Measurements from ENCODE around the gene SHMT1. TPM values are rescaled to one million over a fixed set of nuclear protein-coding genes. Genes with fewer than 3 reads are reported as not detected.
"Not testable (repeated sequence)": the region's sequence is repeated elsewhere in the genome, so short reads cannot be mapped to it uniquely, and the experiment has no call there.

SHMT1 gene
- total and polyA plus RNA-seq, 3 donors from 2014 or later = 36.4 to 48.1 (median 45.9) TPM

DNA sequence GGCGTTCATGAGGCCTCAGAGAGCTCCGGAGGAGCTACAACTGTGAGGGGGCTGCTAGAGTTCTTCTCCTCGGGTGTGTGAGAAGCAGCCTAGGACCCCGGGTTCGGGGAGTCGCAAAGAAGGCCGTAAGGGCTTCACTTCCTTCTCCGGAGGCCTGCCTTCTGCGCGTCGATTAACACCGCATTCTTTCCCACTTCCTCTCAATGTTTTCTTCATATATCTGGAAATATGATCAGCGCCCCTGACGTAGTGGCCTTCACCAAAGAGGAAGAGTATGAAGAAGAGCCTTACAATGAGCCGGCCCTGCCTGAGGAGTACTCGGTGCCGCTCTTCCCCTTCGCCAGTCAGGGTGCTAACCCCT is 47.8 kb downstream of the SHMT1 start:
- TF ChIP-seq, protein P1, sequence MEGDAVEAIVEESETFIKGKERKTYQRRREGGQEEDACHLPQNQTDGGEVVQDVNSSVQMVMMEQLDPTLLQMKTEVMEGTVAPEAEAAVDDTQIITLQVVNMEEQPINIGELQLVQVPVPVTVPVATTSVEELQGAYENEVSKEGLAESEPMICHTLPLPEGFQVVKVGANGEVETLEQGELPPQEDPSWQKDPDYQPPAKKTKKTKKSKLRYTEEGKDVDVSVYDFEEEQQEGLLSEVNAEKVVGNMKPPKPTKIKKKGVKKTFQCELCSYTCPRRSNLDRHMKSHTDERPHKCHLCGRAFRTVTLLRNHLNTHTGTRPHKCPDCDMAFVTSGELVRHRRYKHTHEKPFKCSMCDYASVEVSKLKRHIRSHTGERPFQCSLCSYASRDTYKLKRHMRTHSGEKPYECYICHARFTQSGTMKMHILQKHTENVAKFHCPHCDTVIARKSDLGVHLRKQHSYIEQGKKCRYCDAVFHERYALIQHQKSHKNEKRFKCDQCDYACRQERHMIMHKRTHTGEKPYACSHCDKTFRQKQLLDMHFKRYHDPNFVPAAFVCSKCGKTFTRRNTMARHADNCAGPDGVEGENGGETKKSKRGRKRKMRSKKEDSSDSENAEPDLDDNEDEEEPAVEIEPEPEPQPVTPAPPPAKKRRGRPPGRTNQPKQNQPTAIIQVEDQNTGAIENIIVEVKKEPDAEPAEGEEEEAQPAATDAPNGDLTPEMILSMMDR (IDR thresholded peaks at IDR 0.05) = no peak
- no peak for TF ChIP-seq POLR2A (IDR thresholded peaks at IDR 0.05)
- 5 to 6% methylated on average over 11 to 18 of the region's 18 CpGs for WGBS, 2 donors
- intact Hi-C loops (cut with DNase I; ENCODE audit: low total_unique reads) = no loop called here
- no peaks in the 10 kb centered on the region for H3K27me3 ChIP-seq
- H3K9me3 ChIP-seq = no peaks in the 10 kb centered on the region
- peak overlapping the region; percentile 73 to 92 for H3K4me3 ChIP-seq
- no peak for DNase-seq
- H3K36me3 ChIP-seq (ENCODE audit: low read depth, missing control alignments) = no peaks in the 10 kb centered on the region
- peak overlapping the region; percentile 85 to 86 for H3K27ac ChIP-seq
- peaks cover 56% of the 10 kb centered on the region for H3K4me1 ChIP-seq

DNA sequence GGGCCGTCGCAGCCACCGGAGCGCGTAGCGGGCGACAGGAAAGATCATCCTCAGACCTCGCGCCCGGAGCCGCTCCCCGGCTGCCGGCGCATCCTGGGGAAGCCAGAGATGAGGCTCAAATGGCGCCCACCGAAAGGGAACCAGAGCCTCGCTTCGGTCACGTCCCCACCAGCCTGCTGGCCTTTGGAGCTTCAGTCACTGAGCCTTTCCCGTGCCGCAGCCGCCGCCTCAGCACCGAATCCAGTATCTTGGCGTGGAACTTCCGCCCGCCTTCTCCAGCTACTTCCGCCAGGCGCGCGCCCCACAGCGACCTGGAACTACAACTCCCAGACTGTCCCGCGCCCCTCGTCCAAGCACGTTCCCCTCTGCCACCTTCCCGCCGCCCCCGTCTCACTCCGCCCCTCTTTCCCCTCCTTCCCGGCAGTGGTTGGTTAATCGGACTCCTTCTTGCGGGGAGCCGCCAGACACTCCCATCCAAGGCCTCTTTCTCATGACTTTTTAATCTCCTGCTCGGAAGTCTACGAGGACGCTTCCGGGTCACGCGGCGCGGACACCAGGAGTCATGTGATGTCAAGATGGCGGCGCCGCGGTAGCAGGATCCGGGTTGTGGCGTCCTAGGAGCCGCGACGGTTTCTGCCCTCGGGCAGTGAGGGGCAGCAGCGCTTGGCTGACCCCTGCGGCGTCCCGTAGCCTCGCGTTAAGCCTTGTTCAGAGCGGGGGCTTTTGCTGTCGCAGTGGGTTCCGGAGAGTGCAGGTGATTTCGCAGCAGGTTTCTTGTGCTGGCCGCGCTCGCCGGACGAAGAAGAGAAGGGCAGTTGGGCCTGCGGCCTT is 48.4 kb downstream of the SHMT1 start, which contains the start of the genes SMCR8 and TOP3A:
Gene SMCR8, plus strand, starts transcription at position 563 of the 831 bp plus-strand sequence. CDS start 497 bp downstream, outside the sequence.
Gene TOP3A, minus strand, starts transcription at position 264 of the 831 bp plus-strand sequence. Its CDS starts 216 bp downstream, at position 48.
- no peak for TF ChIP-seq POLR2A (IDR thresholded peaks at IDR 0.05)
- TF ChIP-seq, protein P1 (IDR thresholded peaks at IDR 0.05) = no peak
- Histone ChIP-seq H3K4me1 (peaks cover 52% of the 10 kb centered on the region), H3K9me3 (no peaks in the 10 kb centered on the region), H3K4me3 (peak within 1 kb of the TSS; percentile 73 to 92), H3K36me3 (ENCODE audit: low read depth, missing control alignments) (no peaks in the 10 kb centered on the region), H3K27ac (peak within 1 kb of the TSS; percentile 85 to 86), H3K27me3 (no peaks in the 10 kb centered on the region)
- WGBS, 2 donors = 0% methylated on average over 33 to 77 of the region's 78 CpGs
- DNase-seq = peak; percentile 99
- intact Hi-C loops (cut with DNase I; ENCODE audit: low total_unique reads) = no loop called here

DNA sequence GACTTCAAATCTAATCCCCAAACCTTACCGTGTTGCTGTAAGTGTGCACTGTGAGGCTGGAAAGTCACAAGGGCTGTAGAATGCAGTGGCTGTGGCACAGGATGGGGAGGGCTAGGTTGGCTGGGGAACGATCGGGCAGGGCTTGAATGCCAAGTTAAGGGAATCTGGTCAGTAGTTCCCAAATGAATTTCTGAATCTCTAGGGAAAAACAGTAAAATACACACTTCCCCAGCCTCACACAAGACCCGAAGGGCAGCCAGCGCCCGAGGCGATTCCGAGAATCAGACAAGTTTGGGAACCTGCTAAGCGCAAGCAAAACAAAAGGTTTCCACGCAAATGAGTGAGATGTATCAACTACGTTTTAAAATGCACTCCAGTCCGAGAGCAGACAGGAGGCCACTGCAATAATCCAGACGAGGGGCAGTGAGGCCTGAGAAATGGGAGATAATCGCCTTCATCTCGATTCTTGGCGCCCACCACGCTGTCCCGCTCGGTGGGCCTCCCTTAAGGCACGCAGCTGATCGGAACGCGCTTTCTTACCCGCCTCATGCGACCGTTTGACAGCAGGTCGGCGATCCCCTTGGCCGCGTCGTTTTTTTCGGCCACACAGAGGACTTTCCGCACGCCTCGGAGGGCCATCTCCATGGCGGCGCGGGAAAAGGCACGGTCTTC is 49.2 kb downstream of the SHMT1 start:
- no peaks in the 10 kb centered on the region for H3K27me3 ChIP-seq
- H3K4me3 ChIP-seq = peak overlapping the region; percentile 73 to 92
- no peaks in the 10 kb centered on the region for H3K36me3 ChIP-seq (ENCODE audit: low read depth, missing control alignments)
- DNase-seq = no peak
- no peaks in the 10 kb centered on the region for H3K9me3 ChIP-seq
- H3K4me1 ChIP-seq = peaks cover 45% of the 10 kb centered on the region
- H3K27ac ChIP-seq = peak overlapping the region; percentile 85 to 86
- no peak for TF ChIP-seq POLR2A (IDR thresholded peaks at IDR 0.05)
- TF ChIP-seq, protein P1 (IDR thresholded peaks at IDR 0.05) = no peak
- intact Hi-C loops (cut with DNase I; ENCODE audit: low total_unique reads) = no loop called here
- 1 to 2% methylated on average over 15 to 33 of the region's 39 CpGs for WGBS, 2 donors

DNA sequence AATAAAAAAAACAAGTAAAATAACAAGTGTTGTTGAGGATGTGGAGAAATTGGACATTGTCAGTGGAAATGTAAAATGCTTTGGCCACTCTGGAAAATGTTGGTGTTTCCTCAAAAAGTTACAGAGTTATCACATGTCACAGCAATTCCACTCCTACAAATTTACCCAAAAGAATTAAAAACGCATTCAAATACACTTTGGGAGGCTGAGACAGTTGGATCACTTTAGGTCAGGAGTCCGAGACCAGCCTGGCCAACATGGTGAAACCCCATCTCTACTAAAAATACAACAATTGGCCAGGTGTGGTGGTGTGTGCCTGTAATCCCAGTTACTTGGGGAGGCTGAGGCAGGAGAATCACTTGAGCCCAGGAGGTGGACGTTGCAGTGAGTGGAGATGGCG is 54.1 kb downstream of the SHMT1 start:
- Histone ChIP-seq H3K27me3 (no peaks in the 10 kb centered on the region), H3K9me3 (no peaks in the 10 kb centered on the region), H3K4me1 (peaks cover 9% of the 10 kb centered on the region), H3K27ac (no peak overlapping the region), H3K4me3 (no peak overlapping the region), H3K36me3 (ENCODE audit: low read depth, missing control alignments) (no peaks in the 10 kb centered on the region)
- no peak for TF ChIP-seq POLR2A (IDR thresholded peaks at IDR 0.05)
- TF ChIP-seq, protein P1 (IDR thresholded peaks at IDR 0.05) = no peak
- 93 to 96% methylated on average over 4 of the region's 4 CpGs for WGBS, 2 donors
- no peak for DNase-seq
- intact Hi-C loops (cut with DNase I; ENCODE audit: low total_unique reads) = no loop called here

DNA sequence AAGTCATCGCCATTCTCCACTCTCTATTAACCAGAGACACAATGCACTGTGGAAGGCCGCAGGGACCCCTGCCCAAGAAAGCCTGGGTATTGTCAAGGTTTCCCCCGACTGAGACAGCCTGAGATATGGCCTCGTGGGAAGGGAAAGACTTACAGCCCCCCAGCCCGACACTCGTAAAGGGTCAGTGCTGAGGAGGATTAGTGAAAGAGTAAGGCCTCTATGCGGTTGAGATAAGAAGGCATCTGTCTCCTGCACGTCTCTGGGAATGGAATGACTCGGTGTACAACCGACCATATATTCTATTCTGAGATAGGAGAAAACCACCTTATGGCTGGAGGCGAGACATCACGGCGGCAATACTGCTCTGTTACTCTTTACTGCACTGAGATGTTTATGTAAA is 60.1 kb downstream of the SHMT1 start:
- intact Hi-C loops (cut with DNase I; ENCODE audit: low total_unique reads); H3K27ac ChIP-seq; H3K36me3 ChIP-seq (ENCODE audit: low read depth, missing control alignments); H3K4me1 ChIP-seq; H3K4me3 ChIP-seq; H3K27me3 ChIP-seq; DNase-seq; H3K9me3 ChIP-seq: not testable (repeated sequence)
- WGBS, 2 donors = 71 to 79% methylated on average over 13 of the region's 13 CpGs
